ENCODE measurements around the gene BACH2.

Gene BACH2

GRCh38 chr6:90109141-90109540 is 187.5 kb downstream of the BACH2 start:
- Histone ChIP-seq H4K91ac (ENCODE audit: low read length) (no peak overlapping the region), H4K8ac (ENCODE audit: low read length) (no peak overlapping the region), H2BK120ac (ENCODE audit: low read depth, low read length) (no peak overlapping the region), H2BK15ac (ENCODE audit: low read depth, poor library complexity, severe bottlenecking) (no peak overlapping the region), H3K23ac (ENCODE audit: low read length in 2 of 2) (no peak overlapping the region), H3K27ac (ENCODE audit: low read length, poor library complexity, severe bottlenecking) (no peak overlapping the region), H3K4me1 (ENCODE audit: control insufficient read depth, insufficient read depth, low read depth, low read length) (no peaks in the 10 kb centered on the region), H2BK5ac (ENCODE audit: low read depth, low read length, poor library complexity, severe bottlenecking) (no peak overlapping the region), H3K9me3 (ENCODE audit: control insufficient read depth, low read length) (peaks cover 28% of the 10 kb centered on the region), H3K4me3 (ENCODE audit: insufficient read depth in 1 of 2, low read depth in 1 of 2, low read length in 2 of 2) (no peak overlapping the region), H2AFZ (ENCODE audit: low read depth, low read length) (no peak overlapping the region), H3K14ac (ENCODE audit: low read length in 2 of 2) (no peak overlapping the region), H3K36me3 (ENCODE audit: control insufficient read depth in 1 of 2, insufficient read depth in 2 of 2, low read depth in 1 of 2, low read length in 2 of 2) (no peaks in the 10 kb centered on the region), H2BK12ac (ENCODE audit: low read length in 2 of 2) (no peak overlapping the region), H3K18ac (ENCODE audit: low read depth in 1 of 2, low read length in 2 of 2) (no peak overlapping the region), H3K4me2 (ENCODE audit: low read length, poor library complexity, severe bottlenecking) (no peak overlapping the region), H2AK5ac (ENCODE audit: low read length, severe bottlenecking) (no peak overlapping the region), H3K79me1 (replicated peaks; ENCODE audit: low read length, poor library complexity, severe bottlenecking) (no peaks in the 10 kb centered on the region), H3K27me3 (ENCODE audit: control insufficient read depth in 1 of 2, insufficient read depth in 1 of 2, low read length in 2 of 2) (no peaks in the 10 kb centered on the region), H3K9ac (ENCODE audit: low read length) (no peak overlapping the region), H3K4ac (ENCODE audit: low read depth in 1 of 2, low read length in 2 of 2) (no peak overlapping the region)
- WGBS: 69% methylated on average over 4 of the region's 4 CpGs
- no peak for DNase-seq

- DNase-seq: no peak
- H3K18ac ChIP-seq (ENCODE audit: low read depth in 1 of 2, low read length in 2 of 2): no peak overlapping the region
- H2BK12ac ChIP-seq (ENCODE audit: low read length in 2 of 2): no peak overlapping the region
- H2AK5ac ChIP-seq (ENCODE audit: low read length, severe bottlenecking): no peak overlapping the region
- no peak overlapping the region for H3K14ac ChIP-seq (ENCODE audit: low read length in 2 of 2)
- no peak overlapping the region for H4K91ac ChIP-seq (ENCODE audit: low read length)
- no peak overlapping the region for H2AFZ ChIP-seq (ENCODE audit: low read depth, low read length)
- no peaks in the 10 kb centered on the region for H3K27me3 ChIP-seq (ENCODE audit: control insufficient read depth in 1 of 2, insufficient read depth in 1 of 2, low read length in 2 of 2)
- no peak overlapping the region for H3K27ac ChIP-seq (ENCODE audit: low read length, poor library complexity, severe bottlenecking)
- H3K9me3 ChIP-seq (ENCODE audit: control insufficient read depth, low read length): peaks cover 16% of the 10 kb centered on the region
- no peak overlapping the region for H2BK5ac ChIP-seq (ENCODE audit: low read depth, low read length, poor library complexity, severe bottlenecking)
- no peak overlapping the region for H4K8ac ChIP-seq (ENCODE audit: low read length)
- no peaks in the 10 kb centered on the region for H3K36me3 ChIP-seq (ENCODE audit: control insufficient read depth in 1 of 2, insufficient read depth in 2 of 2, low read depth in 1 of 2, low read length in 2 of 2)
- no CpG with 5 or more reads among the region's 3 CpGs for WGBS
- no peaks in the 10 kb centered on the region for H3K79me1 ChIP-seq (replicated peaks; ENCODE audit: low read length, poor library complexity, severe bottlenecking)
- no peak overlapping the region for H3K9ac ChIP-seq (ENCODE audit: low read length)
- H3K4me3 ChIP-seq (ENCODE audit: insufficient read depth in 1 of 2, low read depth in 1 of 2, low read length in 2 of 2): no peak overlapping the region
- H3K4me2 ChIP-seq (ENCODE audit: low read length, poor library complexity, severe bottlenecking): no peak overlapping the region
- H3K23ac ChIP-seq (ENCODE audit: low read length in 2 of 2): no peak overlapping the region
- H3K4ac ChIP-seq (ENCODE audit: low read depth in 1 of 2, low read length in 2 of 2): no peak overlapping the region
- no peak overlapping the region for H2BK120ac ChIP-seq (ENCODE audit: low read depth, low read length)
- H3K4me1 ChIP-seq (ENCODE audit: control insufficient read depth, insufficient read depth, low read depth, low read length): peaks cover 2% of the 10 kb centered on the region
- no peak overlapping the region for H2BK15ac ChIP-seq (ENCODE audit: low read depth, poor library complexity, severe bottlenecking)
Observed at GRCh38 chr6:90107771-90108282, 188.8 kb downstream of the BACH2 start.

GRCh38 chr6:90107371-90107770 is 189.3 kb downstream of the BACH2 start:
- Histone ChIP-seq H3K9ac (ENCODE audit: low read length) (no peak overlapping the region), H2BK120ac (ENCODE audit: low read depth, low read length) (no peak overlapping the region), H3K36me3 (ENCODE audit: control insufficient read depth in 1 of 2, insufficient read depth in 2 of 2, low read depth in 1 of 2, low read length in 2 of 2) (no peaks in the 10 kb centered on the region), H3K14ac (ENCODE audit: low read length in 2 of 2) (no peak overlapping the region), H3K4me2 (ENCODE audit: low read length, poor library complexity, severe bottlenecking) (no peak overlapping the region), H3K79me1 (replicated peaks; ENCODE audit: low read length, poor library complexity, severe bottlenecking) (no peaks in the 10 kb centered on the region), H3K4me3 (ENCODE audit: insufficient read depth in 1 of 2, low read depth in 1 of 2, low read length in 2 of 2) (no peak overlapping the region), H3K18ac (ENCODE audit: low read depth in 1 of 2, low read length in 2 of 2) (no peak overlapping the region), H3K27ac (ENCODE audit: low read length, poor library complexity, severe bottlenecking) (no peak overlapping the region), H4K91ac (ENCODE audit: low read length) (no peak overlapping the region), H2BK5ac (ENCODE audit: low read depth, low read length, poor library complexity, severe bottlenecking) (no peak overlapping the region), H2BK12ac (ENCODE audit: low read length in 2 of 2) (no peak overlapping the region), H3K4me1 (ENCODE audit: control insufficient read depth, insufficient read depth, low read depth, low read length) (peaks cover 2% of the 10 kb centered on the region), H3K9me3 (ENCODE audit: control insufficient read depth, low read length) (peaks cover 11% of the 10 kb centered on the region), H2BK15ac (ENCODE audit: low read depth, poor library complexity, severe bottlenecking) (no peak overlapping the region), H2AFZ (ENCODE audit: low read depth, low read length) (no peak overlapping the region), H4K8ac (ENCODE audit: low read length) (no peak overlapping the region), H3K4ac (ENCODE audit: low read depth in 1 of 2, low read length in 2 of 2) (no peak overlapping the region), H2AK5ac (ENCODE audit: low read length, severe bottlenecking) (no peak overlapping the region), H3K23ac (ENCODE audit: low read length in 2 of 2) (no peak overlapping the region), H3K27me3 (ENCODE audit: control insufficient read depth in 1 of 2, insufficient read depth in 1 of 2, low read length in 2 of 2) (no peaks in the 10 kb centered on the region)
- no peak for DNase-seq
- WGBS: no CpG with 5 or more reads among the region's 1 CpG

- H3K9me3 ChIP-seq (ENCODE audit: control insufficient read depth, low read length): peaks cover 2% of the 10 kb centered on the region
- H3K18ac ChIP-seq (ENCODE audit: low read depth in 1 of 2, low read length in 2 of 2): no peak overlapping the region
- no peak overlapping the region for H3K9ac ChIP-seq (ENCODE audit: low read length)
- 97% methylated on average over 3 of the region's 3 CpGs for WGBS
- H2AK5ac ChIP-seq (ENCODE audit: low read length, severe bottlenecking): no peak overlapping the region
- no peaks in the 10 kb centered on the region for H3K79me1 ChIP-seq (replicated peaks; ENCODE audit: low read length, poor library complexity, severe bottlenecking)
- H2BK5ac ChIP-seq (ENCODE audit: low read depth, low read length, poor library complexity, severe bottlenecking): no peak overlapping the region
- H3K23ac ChIP-seq (ENCODE audit: low read length in 2 of 2): no peak overlapping the region
- no peak overlapping the region for H2BK120ac ChIP-seq (ENCODE audit: low read depth, low read length)
- no peak overlapping the region for H2AFZ ChIP-seq (ENCODE audit: low read depth, low read length)
- H3K27ac ChIP-seq (ENCODE audit: low read length, poor library complexity, severe bottlenecking): no peak overlapping the region
- no peak for DNase-seq
- H2BK15ac ChIP-seq (ENCODE audit: low read depth, poor library complexity, severe bottlenecking): no peak overlapping the region
- no peak overlapping the region for H3K14ac ChIP-seq (ENCODE audit: low read length in 2 of 2)
- H3K4me1 ChIP-seq (ENCODE audit: control insufficient read depth, insufficient read depth, low read depth, low read length): peaks cover 2% of the 10 kb centered on the region
- H3K4ac ChIP-seq (ENCODE audit: low read depth in 1 of 2, low read length in 2 of 2): no peak overlapping the region
- no peak overlapping the region for H4K8ac ChIP-seq (ENCODE audit: low read length)
- H3K4me3 ChIP-seq (ENCODE audit: insufficient read depth in 1 of 2, low read depth in 1 of 2, low read length in 2 of 2): no peak overlapping the region
- no peak overlapping the region for H3K4me2 ChIP-seq (ENCODE audit: low read length, poor library complexity, severe bottlenecking)
- no peak overlapping the region for H2BK12ac ChIP-seq (ENCODE audit: low read length in 2 of 2)
- H3K36me3 ChIP-seq (ENCODE audit: control insufficient read depth in 1 of 2, insufficient read depth in 2 of 2, low read depth in 1 of 2, low read length in 2 of 2): no peaks in the 10 kb centered on the region
- H3K27me3 ChIP-seq (ENCODE audit: control insufficient read depth in 1 of 2, insufficient read depth in 1 of 2, low read length in 2 of 2): no peaks in the 10 kb centered on the region
- H4K91ac ChIP-seq (ENCODE audit: low read length): no peak overlapping the region
Observed at GRCh38 chr6:90106449-90106848, 190.2 kb downstream of the BACH2 start.
